Measurements from ENCODE around the gene PCCA.
A peak's percentile ranks its signal among the peaks of the same experiment; 100 is the strongest.

PCCA gene

GRCh38 chr13:100536643-100537180, 447.8 kb downstream of the PCCA start:
- DNase-seq (ENCODE audit: low read depth), result no peak
- no peak for TF ChIP-seq CTCF (IDR thresholded peaks at IDR 0.05; ENCODE audit: low read depth, low read length, missing control alignments)
- no peak overlapping the region for H3K4me3 ChIP-seq (ENCODE audit: low read depth, low read length)

- no peak for DNase-seq (ENCODE audit: low read depth)
- no peak for TF ChIP-seq CTCF (IDR thresholded peaks at IDR 0.05; ENCODE audit: low read depth, low read length, missing control alignments)
- no peak overlapping the region for H3K4me3 ChIP-seq (ENCODE audit: low read depth, low read length)
Measured at GRCh38 chr13:100537486-100537885, 448.6 kb downstream of the PCCA start.

- no peak for DNase-seq (ENCODE audit: low read depth)
- no peak overlapping the region for H3K4me3 ChIP-seq (ENCODE audit: low read depth, low read length)
- TF ChIP-seq CTCF (IDR thresholded peaks at IDR 0.05; ENCODE audit: low read depth, low read length, missing control alignments), result no peak
Measured at GRCh38 chr13:100537951-100538462, 449.1 kb downstream of the PCCA start.

- H3K4me3 ChIP-seq (ENCODE audit: low read depth, low read length), result no peak overlapping the region
- DNase-seq (ENCODE audit: low read depth), result no peak
- no peak for TF ChIP-seq CTCF (IDR thresholded peaks at IDR 0.05; ENCODE audit: low read depth, low read length, missing control alignments)
Measured at GRCh38 chr13:100540621-100541020, 451.7 kb downstream of the PCCA start.

- DNase-seq (ENCODE audit: low read depth), result no peak
- no peak overlapping the region for H3K4me3 ChIP-seq (ENCODE audit: low read depth, low read length)
- TF ChIP-seq CTCF (IDR thresholded peaks at IDR 0.05; ENCODE audit: low read depth, low read length, missing control alignments), result no peak
Measured at GRCh38 chr13:100541897-100542825, 453.3 kb downstream of the PCCA start.

GRCh38 chr13:100542826-100543156, 453.9 kb downstream of the PCCA start:
- peak; percentile 47 for TF ChIP-seq CTCF (IDR thresholded peaks at IDR 0.05; ENCODE audit: low read depth, low read length, missing control alignments)
- H3K4me3 ChIP-seq (ENCODE audit: low read depth, low read length), result no peak overlapping the region
- peak; percentile 35 for DNase-seq (ENCODE audit: low read depth)

Data from GM12864 (cell line).